ENCODE measurements around the gene PEA15. TPM values are rescaled to one million over a fixed set of nuclear protein-coding genes. Genes with fewer than 3 reads are reported as not detected.

The PEA15 gene
- total RNA-seq, 1 donor from 2014 or later, result 175 TPM

- H3K4me1 ChIP-seq, result peaks cover 27% of the 10 kb centered on the region
- peaks cover 100% of the 10 kb centered on the region for H3K36me3 ChIP-seq
- intact Hi-C loops (cut with DNase I), result no loop called here
- DNase-seq, result no peak
- H3K4me3 ChIP-seq, result no peak overlapping the region
- no peaks in the 10 kb centered on the region for H3K9me3 ChIP-seq
- H3K27me3 ChIP-seq, result no peaks in the 10 kb centered on the region
- peak overlapping the region; percentile 43 for H3K27ac ChIP-seq
- peak; percentile 70 for ATAC-seq
- peak; percentile 62 for TF ChIP-seq CTCF (IDR thresholded peaks at IDR 0.05)
These were observed 14.1 kb downstream of the PEA15 start for GRCh38 chr1:160219062-160219929.

DNA sequence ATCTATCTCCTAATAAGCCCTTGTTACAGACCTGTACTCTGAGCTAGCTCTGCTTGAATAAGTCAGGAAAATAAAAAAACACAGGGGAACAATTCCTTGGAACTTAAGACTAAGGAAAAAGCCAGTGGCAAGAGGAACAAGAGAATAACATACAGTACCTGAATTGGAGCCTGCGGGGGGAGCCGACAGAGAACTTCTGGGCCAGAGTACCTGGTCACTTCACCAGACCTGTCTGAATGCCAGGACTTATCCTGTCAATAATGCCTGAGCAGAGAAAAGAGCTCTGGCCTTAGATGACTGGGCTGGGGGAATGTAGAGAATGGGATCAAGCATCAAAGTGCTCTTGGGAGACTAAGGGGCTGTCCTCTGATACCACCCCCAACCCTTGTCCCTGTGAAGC is 15.1 kb downstream of the PEA15 start:
- peaks cover 100% of the 10 kb centered on the region for H3K36me3 ChIP-seq
- intact Hi-C loops (cut with DNase I), result no loop called here

DNA sequence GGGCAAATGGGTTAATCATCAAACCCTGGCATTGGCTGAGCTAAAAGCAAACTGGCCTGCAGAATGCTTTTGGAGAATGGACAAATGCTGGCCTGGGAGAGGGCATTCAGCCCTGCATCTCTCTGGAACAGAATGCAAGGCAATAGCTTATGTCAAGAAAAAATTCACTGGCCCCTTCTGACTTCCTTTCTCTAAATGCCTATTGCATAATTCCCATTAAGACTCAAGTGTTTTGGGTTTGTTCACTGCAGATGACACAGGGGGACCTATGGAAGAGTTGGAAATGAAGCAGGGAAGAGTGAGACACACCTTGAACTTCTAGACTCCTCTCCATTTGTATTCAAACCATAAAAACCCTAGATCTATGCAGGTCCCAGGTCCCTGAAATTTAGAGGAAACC is 15.9 kb downstream of the PEA15 start:
- peaks cover 100% of the 10 kb centered on the region for H3K36me3 ChIP-seq
- H3K4me3 ChIP-seq, result no peak overlapping the region
- no peak for TF ChIP-seq CTCF (IDR thresholded peaks at IDR 0.05)
- DNase-seq (no peak), ATAC-seq (peak; percentile 16)
- no peaks in the 10 kb centered on the region for H3K27me3 ChIP-seq
- intact Hi-C loops (cut with DNase I), result no loop called here
- H3K9me3 ChIP-seq, result no peaks in the 10 kb centered on the region
- no peak overlapping the region for H3K27ac ChIP-seq
- peaks cover 25% of the 10 kb centered on the region for H3K4me1 ChIP-seq

More for the DNA sequence above, 15.1 kb downstream of the PEA15 start:
- no peak for TF ChIP-seq CTCF (IDR thresholded peaks at IDR 0.05)
- H3K4me3 ChIP-seq, result no peak overlapping the region
- ATAC-seq (no peak), DNase-seq (no peak)
- no peak overlapping the region for H3K27ac ChIP-seq
- peaks cover 27% of the 10 kb centered on the region for H3K4me1 ChIP-seq
- no peaks in the 10 kb centered on the region for H3K27me3 ChIP-seq
- H3K9me3 ChIP-seq, result no peaks in the 10 kb centered on the region

- no peaks in the 10 kb centered on the region for H3K27me3 ChIP-seq
- no peak for TF ChIP-seq CTCF (IDR thresholded peaks at IDR 0.05)
- DNase-seq (no peak), ATAC-seq (no peak)
- no peak overlapping the region for H3K27ac ChIP-seq
- H3K9me3 ChIP-seq, result no peaks in the 10 kb centered on the region
- H3K36me3 ChIP-seq, result peaks cover 98% of the 10 kb centered on the region
- H3K4me1 ChIP-seq, result peaks cover 19% of the 10 kb centered on the region
- intact Hi-C loops (cut with DNase I), result no loop called here
- H3K4me3 ChIP-seq, result no peak overlapping the region
These were observed 17.4 kb downstream of the PEA15 start for GRCh38 chr1:160222546-160222945.

- no peak for DNase-seq
- no peak for ATAC-seq
- intact Hi-C loops (cut with DNase I), result no loop called here
- peaks cover 98% of the 10 kb centered on the region for H3K36me3 ChIP-seq
- no peak overlapping the region for H3K4me3 ChIP-seq
- no peak for TF ChIP-seq CTCF (IDR thresholded peaks at IDR 0.05)
- H3K27me3 ChIP-seq, result no peaks in the 10 kb centered on the region
- H3K9me3 ChIP-seq, result no peaks in the 10 kb centered on the region
- H3K4me1 ChIP-seq, result peaks cover 9% of the 10 kb centered on the region
- H3K27ac ChIP-seq, result no peak overlapping the region
These were observed 19.4 kb downstream of the PEA15 start for GRCh38 chr1:160224606-160225005.
